C1 segment of cervical spinal cord (tissue), 14 donors: ENCODE measurements around the gene TOMM34.

Experiments
- DNase-seq, 14 donors: peaks; one replicate each; lab custom pipeline; 2025; lab: John Stamatoyannopoulos, UW

Gene TOMM34

DNA sequence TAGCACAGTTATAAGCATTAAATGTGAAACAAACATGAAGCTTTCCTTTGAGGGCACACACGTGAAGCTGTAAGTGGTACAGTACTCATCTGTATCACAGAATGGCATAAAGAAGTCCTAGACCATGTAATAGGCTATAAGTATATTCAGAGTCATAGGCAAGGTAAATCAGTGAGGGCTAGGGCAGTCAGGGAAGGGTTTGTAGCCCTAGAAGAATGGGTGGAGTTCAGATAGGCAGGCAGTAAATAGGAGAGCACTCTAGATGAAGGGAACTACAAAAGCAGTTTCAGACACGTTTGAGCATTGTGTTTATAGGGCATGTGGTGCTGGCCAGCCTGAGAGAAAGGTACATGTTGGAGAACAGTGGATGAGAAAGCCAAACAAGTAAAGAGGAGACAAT, 65.2 kb downstream of the TOMM34 start:
- DNase-seq: no peak
